BE2C (cell line): ENCODE data around the gene WARS2.

ENCODE experiments used
- DNase-seq: peaks from one replicate; pipeline ENCODE4 v3.0.0-alpha.2; 2020
- H3K27me3 ChIP-seq: fragments of 250-450 bp; sonication (Bioruptor Pico); 2 replicates; pipeline ENCODE4 v1.5.1; 2020; ENCODE audit warnings: mild to moderate bottlenecking
- H3K36me3 ChIP-seq: fragments of 250-450 bp; sonication (Bioruptor Pico); 2 replicates; pipeline ENCODE4 v1.5.1; 2020; ENCODE audit warnings: mild to moderate bottlenecking
- H3K4me1 ChIP-seq: fragments of 250-450 bp; sonication (Bioruptor Pico); 2 replicates; pipeline ENCODE4 v1.5.1; 2020
- H3K4me3 ChIP-seq: 2 replicates; pipeline ENCODE4 v1.5.1; 2011; ENCODE audit warnings: low read depth, low read length
- H3K9me3 ChIP-seq: fragments of 250-450 bp; sonication (Bioruptor Pico); 2 replicates; pipeline ENCODE4 v1.5.1; 2020
- CTCF ChIP-seq: IDR thresholded peaks from 2 replicates; pipeline ENCODE4 v1.5.1; 2012; ENCODE audit warnings: mild to moderate bottlenecking, low read depth, low read length

WARS2 gene

DNA sequence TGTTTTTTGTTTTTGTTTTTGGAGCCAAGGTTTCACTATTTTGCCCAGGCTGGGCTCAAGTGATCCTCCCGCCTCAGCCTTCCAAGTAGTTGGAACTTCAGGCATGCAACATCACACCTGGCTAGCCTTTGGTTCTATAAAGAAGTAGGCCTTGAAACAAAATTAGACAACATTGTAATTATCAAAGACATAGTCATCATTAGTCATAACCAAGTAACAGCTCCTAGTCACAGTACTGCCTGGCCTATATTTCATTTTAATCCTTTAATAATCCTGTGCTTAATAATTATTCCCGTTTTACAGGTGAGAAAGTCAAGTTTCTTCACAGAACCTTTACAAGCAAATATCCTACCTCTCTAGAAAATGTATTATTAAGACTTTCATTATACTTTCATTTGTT, 100.0 kb downstream of the WARS2 start:
- TF ChIP-seq CTCF = no peak
- H3K4me1 ChIP-seq = peaks cover 3% of the 10 kb centered on the region; the same call in 1 of the 2 replicates
- no peaks in the 10 kb centered on the region for H3K9me3 ChIP-seq
- no peak for DNase-seq
- no peaks in the 10 kb centered on the region for H3K27me3 ChIP-seq
- no peak overlapping the region for H3K4me3 ChIP-seq
- H3K36me3 ChIP-seq = no peaks in the 10 kb centered on the region; the same call in 1 of the 2 replicates

GRCh38 chr1:119038363-119038762, 102.1 kb downstream of the WARS2 start:
- TF ChIP-seq CTCF = no peak
- DNase-seq = no peak
- Histone ChIP-seq H3K9me3 (no peaks in the 10 kb centered on the region), H3K4me1 (no peaks in the 10 kb centered on the region), H3K36me3 (no peaks in the 10 kb centered on the region; the same call in 1 of the 2 replicates), H3K27me3 (no peaks in the 10 kb centered on the region), H3K4me3 (no peak overlapping the region)

GRCh38 chr1:119034359-119034758, 106.1 kb downstream of the WARS2 start:
- no peaks in the 10 kb centered on the region for H3K27me3 ChIP-seq
- no peaks in the 10 kb centered on the region for H3K9me3 ChIP-seq
- no peak for TF ChIP-seq CTCF
- DNase-seq = no peak
- no peak overlapping the region for H3K4me3 ChIP-seq
- no peaks in the 10 kb centered on the region for H3K36me3 ChIP-seq
- no peaks in the 10 kb centered on the region for H3K4me1 ChIP-seq

DNA sequence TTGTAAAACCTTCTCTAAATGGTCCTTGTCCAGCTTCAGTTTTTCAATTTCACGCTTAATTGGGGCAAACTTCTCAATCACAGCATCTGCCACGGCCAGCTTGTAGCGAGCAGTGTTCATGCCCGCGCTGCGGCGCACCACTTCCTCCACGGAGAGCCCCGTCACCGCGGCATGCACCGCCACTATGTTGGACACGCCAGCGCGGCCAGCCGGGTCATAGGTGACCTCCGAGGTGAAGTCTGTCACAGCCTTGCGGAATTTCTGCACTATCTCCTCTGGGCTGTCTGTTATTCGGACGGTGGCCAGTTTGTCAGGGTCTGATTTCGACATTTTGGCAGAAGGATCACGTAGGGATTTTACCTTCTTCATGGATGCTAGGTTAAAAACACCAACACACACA, 107.5 kb downstream of the WARS2 start:
- H3K27me3 ChIP-seq = no peaks in the 10 kb centered on the region
- H3K4me1 ChIP-seq = no peaks in the 10 kb centered on the region
- DNase-seq = no peak
- TF ChIP-seq CTCF = no peak
- no peaks in the 10 kb centered on the region for H3K36me3 ChIP-seq
- H3K4me3 ChIP-seq = no peak overlapping the region
- H3K9me3 ChIP-seq = no peaks in the 10 kb centered on the region

GRCh38 chr1:119027759-119028158, 112.7 kb downstream of the WARS2 start:
- TF ChIP-seq CTCF = no peak
- Histone ChIP-seq H3K27me3 (no peaks in the 10 kb centered on the region), H3K36me3 (no peaks in the 10 kb centered on the region), H3K4me3 (no peak overlapping the region), H3K4me1 (no peaks in the 10 kb centered on the region), H3K9me3 (no peaks in the 10 kb centered on the region)
- DNase-seq = no peak

- no peak for TF ChIP-seq CTCF
- no peaks in the 10 kb centered on the region for H3K9me3 ChIP-seq
- H3K36me3 ChIP-seq = no peaks in the 10 kb centered on the region
- no peak for DNase-seq
- no peaks in the 10 kb centered on the region for H3K27me3 ChIP-seq
- no peaks in the 10 kb centered on the region for H3K4me1 ChIP-seq
- no peak overlapping the region for H3K4me3 ChIP-seq
These were observed 113.5 kb downstream of the WARS2 start for GRCh38 chr1:119026956-119027355.
